K562 (cell line): Measurements from ENCODE around the gene TEPSIN. TPM values are rescaled to one million over a fixed set of nuclear protein-coding genes. Genes with fewer than 3 reads are reported as not detected.

Source experiments
- ATAC-seq: fragments of 200-7000 bp; cut with Tn5 transposase; 3 replicates; pipeline ENCODE4 v1.9.1; 2020; ENCODE audit warnings: moderate library complexity
- BruUV-seq: library from RNA; stranded (reverse); fragments of 400-500 nt; replicated peaks from 2 replicates; lab custom pipeline; 2021; lab: Mats Ljungman, UMichigan
- CTCF ChIA-PET: fragments of 300-600 bp; formaldehyde crosslinking; extraction: SDS; loops from one replicate; lab custom pipeline; 2021; ENCODE audit warnings: low intra/inter-chr PET ratio; lab: Yijun Ruan, JAX
- POLR2A ChIA-PET: fragments of 300-600, 350-650 bp; sonication (Branson Sonifier 250); formaldehyde crosslinking; extraction: SDS; loops from one replicate; lab custom pipeline; 2021; ENCODE audit warnings: antibody characterized with exemption, inconsistent platforms; lab: Yijun Ruan, JAX
- DNase-seq, 4 experiments: peaks; one replicate each; pipeline versions ENCODE4 v3.0.0 to v3.0.0-alpha.2; 2011 to 2018; ENCODE audit warnings: low spot score in 3 of 4, mixed read lengths in 3 of 4; ENCODE audit errors: extremely low read depth in 1 of 4
- FAIRE-seq: peaks from 2 replicates; lab custom pipeline; 2011; peaks lifted over from hg19 to GRCh38; lab: Jason Lieb, UNC
- H2AFZ ChIP-seq: 2 replicates; pipeline ENCODE4 v1.6.0; 2011; ENCODE audit warnings: low read depth, low read length, control low read depth, inconsistent platforms
- H3K27ac ChIP-seq: fragments of 200-600 bp; 3 replicates; pipeline ENCODE4 v1.8.0; 2011; ENCODE audit warnings: low read depth, mild to moderate bottlenecking, control low read depth, inconsistent platforms, low read length, moderate library complexity, mixed read lengths; ENCODE audit errors: extremely low read depth
- H3K27me3 ChIP-seq, 2 experiments: fragments of 300-600 bp in 1 of 2; 2 replicates in 1 of 2; 3 replicates in 1 of 2; pipeline versions ENCODE4 v1.6.0 to v1.8.0; 2011; ENCODE audit warnings: inconsistent platforms in 2 of 2, low read length in 2 of 2, mild to moderate bottlenecking in 1 of 2, mixed read lengths in 1 of 2, moderate library complexity in 1 of 2; ENCODE audit not compliant: control insufficient read depth in 2 of 2, insufficient read depth in 2 of 2
- H3K36me3 ChIP-seq: fragments of 300-600 bp; 3 replicates; pipeline ENCODE4 v1.8.0; 2011; ENCODE audit warnings: mild to moderate bottlenecking, low read length, inconsistent platforms; ENCODE audit not compliant: control insufficient read depth, insufficient read depth
- H3K4me1 ChIP-seq, 2 experiments: fragments of 200-600 bp in 1 of 2; replicated peaks in 1 of 2; 2 replicates in 1 of 2; 3 replicates in 1 of 2; pipeline versions ENCODE4 v1.5.1 to v1.8.0; 2011; ENCODE audit warnings: inconsistent platforms in 2 of 2, low read length in 2 of 2, mild to moderate bottlenecking in 1 of 2, mixed read lengths in 1 of 2, moderate library complexity in 1 of 2; ENCODE audit not compliant: control insufficient read depth in 2 of 2, insufficient read depth in 2 of 2
- H3K4me2 ChIP-seq: 2 replicates; pipeline ENCODE4 v1.6.1; 2011; ENCODE audit warnings: low read length, control low read depth, inconsistent platforms, mixed read lengths; ENCODE audit not compliant: insufficient read depth
- H3K4me3 ChIP-seq: fragments of 200-600 bp; sonication (generic), shearing (Covaris generic); 2 replicates; pipeline ENCODE4 v1.5.1; 2016; ENCODE audit warnings: control low read depth, inconsistent platforms
- H3K79me2 ChIP-seq: fragments of 200-600 bp; 3 replicates; pipeline ENCODE4 v1.8.0; 2011; ENCODE audit warnings: low read length, inconsistent platforms; ENCODE audit not compliant: control insufficient read depth, insufficient read depth
- H3K9ac ChIP-seq, 2 experiments: 2 replicates each; pipeline versions ENCODE4 v1.6.0 to v1.6.1; 2011; ENCODE audit warnings: low read depth in 2 of 2, low read length in 2 of 2, control low read depth in 1 of 2, inconsistent platforms in 1 of 2, mild to moderate bottlenecking in 1 of 2, mixed read lengths in 1 of 2; ENCODE audit not compliant: insufficient read depth in 1 of 2
- H3K9me1 ChIP-seq: one replicate; pipeline ENCODE4 v1.6.0; 2011; ENCODE audit warnings: inconsistent platforms, mild to moderate bottlenecking, low read length, moderate library complexity; ENCODE audit not compliant: control insufficient read depth, insufficient read depth
- H3K9me3 ChIP-seq: replicated peaks from 2 replicates; pipeline ENCODE4 v1.5.1; 2011; ENCODE audit warnings: low read depth, low read length, inconsistent platforms; ENCODE audit not compliant: control insufficient read depth, insufficient read depth
- H4K20me1 ChIP-seq: replicated peaks from 2 replicates; pipeline ENCODE4 v1.6.1; 2011; ENCODE audit warnings: low read length, inconsistent platforms, mixed read lengths; ENCODE audit not compliant: control insufficient read depth, insufficient read depth
- E2F3 ChIP-seq: fragments of 250-450 bp; sonication (Bioruptor Pico); IDR thresholded peaks from 2 replicates; pipeline ENCODE4 v1.4.0; 2020; ENCODE audit warnings: mild to moderate bottlenecking
- ETV1 ChIP-seq: fragments of 450-650 bp; conservative IDR thresholded peaks from 2 replicates; pipeline ENCODE4 v1.6.1; 2016; ENCODE audit warnings: missing genetic modification characterization, control low read depth, low read depth, missing compliant biosample characterization
- HDAC6 ChIP-seq: IDR thresholded peaks from 2 replicates; pipeline ENCODE4 v1.6.1; 2012; ENCODE audit warnings: low read depth, mild to moderate bottlenecking, control low read depth, inconsistent platforms, low read length, moderate library complexity
- JUN ChIP-seq, 2 experiments: sonication (generic) in 1 of 2; formaldehyde crosslinking in 1 of 2; IDR thresholded peaks; 2 replicates each; pipeline versions ENCODE4 v1.6.1 to v1.8.0; 2012 to 2022; ENCODE audit warnings: borderline replicate concordance in 2 of 2, mild to moderate bottlenecking in 2 of 2, improper control_type of control experiment in 1 of 2, low read depth in 1 of 2, low read length in 1 of 2, missing genetic modification reagents in 1 of 2
- NR1H2 ChIP-seq: sonication (generic); formaldehyde crosslinking; IDR thresholded peaks from 2 replicates; pipeline ENCODE4 v1.4.0; 2020; ENCODE audit warnings: mild to moderate bottlenecking, missing genetic modification reagents
- PRDM10 ChIP-seq: fragments of 450-650 bp; IDR thresholded peaks from 2 replicates; pipeline ENCODE4 v1.6.1; 2018; ENCODE audit not compliant: partially characterized antibody
- SMAD2 ChIP-seq: fragments of 150-350 bp; IDR thresholded peaks from 2 replicates; pipeline ENCODE4 v1.6.1; 2014; ENCODE audit warnings: low read depth, mild to moderate bottlenecking, low read length
- SMAD3 ChIP-seq: fragments of 450-650 bp; formaldehyde crosslinking; conservative IDR thresholded peaks from 2 replicates; pipeline ENCODE4 v1.4.0; 2020; ENCODE audit warnings: mild to moderate bottlenecking
- SNRNP70 ChIP-seq: fragments of 200-400 bp; formaldehyde crosslinking; optimal IDR thresholded peaks from 2 replicates; pipeline ENCODE3; 2017; ENCODE audit warnings: low read depth, low read length
- ZBTB8A ChIP-seq: fragments of 450-650 bp; IDR thresholded peaks from 2 replicates; pipeline ENCODE4 v1.6.1; 2018; ENCODE audit warnings: mild to moderate bottlenecking, moderate library complexity; ENCODE audit not compliant: partially characterized antibody
- ZC3H8 ChIP-seq: fragments of 450-650 bp; IDR thresholded peaks from 2 replicates; pipeline ENCODE4 v1.6.1; 2017
- ZFX ChIP-seq: sonication (generic); formaldehyde crosslinking; IDR thresholded peaks from 2 replicates; pipeline ENCODE4 v1.8.0; 2022; ENCODE audit warnings: mild to moderate bottlenecking, missing genetic modification reagents, moderate library complexity
- ZNF696 ChIP-seq: fragments of 250-450 bp; sonication (Bioruptor Pico); conservative IDR thresholded peaks from 2 replicates; pipeline ENCODE4 v1.4.0; 2020; ENCODE audit warnings: mild to moderate bottlenecking, moderate library complexity
- WGBS: fragments of 100-300 bp; shearing (Covaris generic); methylation state at CpG from one replicate; pipeline ENCODE4 v1.1.6; 2016; ENCODE audit warnings: low coverage, mixed read lengths; ENCODE audit not compliant: insufficient coverage; ENCODE audit errors: missing lambda C conversion rate; 5-methylcytosine and 5-hydroxymethylcytosine counted together
- in situ Hi-C: fragments of 300-500 bp; cut with MboI; formaldehyde crosslinking; loops from 4 replicates; pipeline ENCODE4 v1.15.0; 2018; ENCODE audit warnings: inconsistent platforms, mixed read lengths
- intact Hi-C: fragments of 100-400 bp; cut with micrococcal nuclease; formaldehyde crosslinking; loops from 2 replicates; pipeline ENCODE4 v1.14.2; 2022
- polyA plus RNA-seq, 8 experiments: library from polyadenylated mRNA; depleted of rRNA in 4 of 8; stranded (reverse) in 5 of 8; unstranded in 3 of 8; fragments of >200 nt; fragmentation: Nextera tagmentation in 2 of 8; fragmentation: Illumina TruSeq in 1 of 8; extraction: Ambion mirVana in 2 of 8; extraction: Trizol in 1 of 8; gene quantifications; 2 replicates each; pipeline versions ENCODE4 v1.2.1 to v1.2.3, GENCODE V29; 2011 to 2014; ENCODE audit warnings: inconsistent platforms in 1 of 8, missing spikeins in 1 of 8
- total RNA-seq, 7 experiments: library from RNA; depleted of rRNA in 6 of 7; stranded (reverse); fragments of >200 nt in 6 of 7; fragmentation: Illumina TruSeq in 2 of 7; extraction: Trizol in 2 of 7; gene quantifications; 2 replicates each; pipeline versions ENCODE4 v1.2.1 to v1.2.3, GENCODE V29; 2011 to 2021; ENCODE audit warnings: low replicate concordance in 1 of 7
- TF ChIP-seq, protein P1 (sequence below): sonication (generic); formaldehyde crosslinking; IDR thresholded peaks from 2 replicates; pipeline ENCODE4 v1.9.0; 2022; ENCODE audit warnings: mild to moderate bottlenecking, missing genetic modification reagents
- TF ChIP-seq, protein P2 (sequence below): fragments of 450-650 bp; formaldehyde crosslinking; IDR thresholded peaks from 2 replicates; pipeline ENCODE4 v1.4.0; 2020; ENCODE audit warnings: mild to moderate bottlenecking, moderate library complexity

TEPSIN gene
- total and polyA plus RNA-seq, 9 of the 15 experiments (the other 6 are each of a cell fraction or from before 2014, with no cell fraction given) = 0.80 to 29.8 (median 5.3) TPM

GRCh38 chr17:81219476-81220180, 19.2 kb downstream of the TEPSIN start (continued):
- TF ChIP-seq PRDM10 (no peak), SMAD2 (no peak), SMAD3 (CRISPR knock-in tag) (no peak), ZC3H8 (no peak)
- TF ChIP-seq, protein P1, sequence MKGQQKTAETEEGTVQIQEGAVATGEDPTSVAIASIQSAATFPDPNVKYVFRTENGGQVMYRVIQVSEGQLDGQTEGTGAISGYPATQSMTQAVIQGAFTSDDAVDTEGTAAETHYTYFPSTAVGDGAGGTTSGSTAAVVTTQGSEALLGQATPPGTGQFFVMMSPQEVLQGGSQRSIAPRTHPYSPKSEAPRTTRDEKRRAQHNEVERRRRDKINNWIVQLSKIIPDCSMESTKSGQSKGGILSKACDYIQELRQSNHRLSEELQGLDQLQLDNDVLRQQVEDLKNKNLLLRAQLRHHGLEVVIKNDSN (CRISPR knock-in tag) = no peak
- TF ChIP-seq, all 486 proteins: peak for 0

GRCh38 chr17:81218991-81219390, 19.9 kb downstream of the TEPSIN start:
- ChIA-PET POLR2A (interaction anchor here (0.8 to 1.0 kb wide), 2 partner anchors 38 to 199 kb away, joined by 3 read pairs; no protein-coding TSS in a partner anchor), CTCF (no interaction called here)
- Histone ChIP-seq H3K4me1 (peaks cover 8 to 45% of the 10 kb centered on the region in 2 experiments), H3K9ac (peak overlapping the region in 1 of 2 experiments; percentile 55; a peak in 1 of 4 replicates), H3K79me2 (peaks cover 5% of the 10 kb centered on the region; the same call in 2 of the 3 replicates), H2AFZ (no peak overlapping the region), H3K4me2 (no peak overlapping the region), H3K36me3 (peaks cover 8% of the 10 kb centered on the region; the same call in 1 of the 3 replicates), H3K27me3 (no peaks in the 10 kb centered on the region), H4K20me1 (no peaks in the 10 kb centered on the region), H3K9me1 (no peaks in the 10 kb centered on the region), H3K27ac (no peak overlapping the region), H3K9me3 (no peaks in the 10 kb centered on the region), H3K4me3 (no peak overlapping the region)
- 69% methylated on average over 4 of the region's 11 CpGs for WGBS
- ATAC-seq = no peak
- in situ Hi-C loops = no loop called here
- FAIRE-seq = no peak
- intact Hi-C loops = no loop called here
- no peak for DNase-seq
- no TSS peak for BruUV-seq
- TF ChIP-seq NR1H2 (CRISPR knock-in tag) = no peak
- no peak for TF ChIP-seq ZBTB8A
- no peak for TF ChIP-seq ZFX (CRISPR knock-in tag)
- no peak for TF ChIP-seq E2F3 (CRISPR knock-in tag)
- no peak for TF ChIP-seq ZNF696 (CRISPR knock-in tag)
- no peak for TF ChIP-seq JUN (IDR thresholded peaks at IDR 0.05; ENCODE audit: borderline replicate concordance, low read depth, low read length)
- TF ChIP-seq JUN (CRISPR knock-in tag; IDR thresholded peaks at IDR 0.05; ENCODE audit: borderline replicate concordance) = no peak
- TF ChIP-seq, protein P2, sequence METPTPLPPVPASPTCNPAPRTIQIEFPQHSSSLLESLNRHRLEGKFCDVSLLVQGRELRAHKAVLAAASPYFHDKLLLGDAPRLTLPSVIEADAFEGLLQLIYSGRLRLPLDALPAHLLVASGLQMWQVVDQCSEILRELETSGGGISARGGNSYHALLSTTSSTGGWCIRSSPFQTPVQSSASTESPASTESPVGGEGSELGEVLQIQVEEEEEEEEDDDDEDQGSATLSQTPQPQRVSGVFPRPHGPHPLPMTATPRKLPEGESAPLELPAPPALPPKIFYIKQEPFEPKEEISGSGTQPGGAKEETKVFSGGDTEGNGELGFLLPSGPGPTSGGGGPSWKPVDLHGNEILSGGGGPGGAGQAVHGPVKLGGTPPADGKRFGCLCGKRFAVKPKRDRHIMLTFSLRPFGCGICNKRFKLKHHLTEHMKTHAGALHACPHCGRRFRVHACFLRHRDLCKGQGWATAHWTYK (CRISPR knock-in tag) = no peak
- no peak for TF ChIP-seq HDAC6
- no peak for TF ChIP-seq SNRNP70
- TF ChIP-seq ETV1 (tag) = no peak
